GM19099 (cell line): ENCODE data around the gene USP7.

Experiments
- POLR2A ChIP-seq: IDR thresholded peaks from 3 replicates; pipeline ENCODE4 v1.6.1; 2011; ENCODE audit warnings: low read depth; ENCODE audit not compliant: insufficient read length; ENCODE audit errors: extremely low read depth

USP7 gene

GRCh38 chr16:8989099-8989878 lies 25.6 kb upstream of the USP7 start:
- no peak for TF ChIP-seq POLR2A

GRCh38 chr16:8986818-8987191 lies 23.1 kb upstream of the USP7 start:
- no peak for TF ChIP-seq POLR2A

GRCh38 chr16:8986111-8986510 lies 22.4 kb upstream of the USP7 start:
- no peak for TF ChIP-seq POLR2A

- TF ChIP-seq POLR2A, result no peak
Observed at GRCh38 chr16:8982816-8983215, 19.1 kb upstream of the USP7 start.

GRCh38 chr16:8975039-8975438 lies 11.3 kb upstream of the USP7 start:
- TF ChIP-seq POLR2A, result no peak

- no peak for TF ChIP-seq POLR2A
Observed at GRCh38 chr16:8972843-8973586, 9.3 kb upstream of the USP7 start.

GRCh38 chr16:8971416-8971815 lies 7.7 kb upstream of the USP7 start:
- TF ChIP-seq POLR2A, result no peak

- TF ChIP-seq POLR2A, result no peak
Observed at GRCh38 chr16:8967132-8967821, 3.6 kb upstream of the USP7 start.

GRCh38 chr16:8966817-8967131 lies 3.1 kb upstream of the USP7 start:
- no peak for TF ChIP-seq POLR2A

GRCh38 chr16:8964462-8964861 lies 756 bp upstream of the USP7 start:
- no peak for TF ChIP-seq POLR2A

- no peak for TF ChIP-seq POLR2A
Observed at GRCh38 chr16:8963010-8963820, 491 bp downstream of the USP7 start.

GRCh38 chr16:8962393-8963009 lies 1.2 kb downstream of the USP7 start:
- peak; percentile 61 for TF ChIP-seq POLR2A

- no peak for TF ChIP-seq POLR2A
Observed at GRCh38 chr16:8961811-8962390, 1.8 kb downstream of the USP7 start.

GRCh38 chr16:8960788-8961109 lies 3.0 kb downstream of the USP7 start:
- TF ChIP-seq POLR2A, result no peak
